Neutrophil (primary cell): ENCODE measurements around the gene MILR1.

ENCODE experiments used
- H3K27ac ChIP-seq: fragments of 200-600 bp; sonication (generic); 2 replicates; pipeline ENCODE4 v1.5.1; 2016; ENCODE audit warnings: mild to moderate bottlenecking, moderate library complexity
- H3K27me3 ChIP-seq: fragments of 200-600 bp; sonication (generic); 2 replicates; pipeline ENCODE4 v1.6.0; 2016; ENCODE audit warnings: mild to moderate bottlenecking
- H3K36me3 ChIP-seq: fragments of 200-600 bp; sonication (generic); 2 replicates; pipeline ENCODE4 v1.5.1; 2017
- H3K4me1 ChIP-seq, 2 experiments: fragments of 200-600 bp in 1 of 2; sonication (generic) in 1 of 2; 1 replicate in 1 of 2; 2 replicates in 1 of 2; pipeline versions ENCODE4 v1.5.1 to v1.6.1; 2013 to 2016; ENCODE audit warnings: low read depth in 1 of 2, low read length in 1 of 2, mild to moderate bottlenecking in 1 of 2, moderate library complexity in 1 of 2; ENCODE audit not compliant: control insufficient read depth in 1 of 2, insufficient read depth in 1 of 2
- H3K4me3 ChIP-seq, 2 experiments: fragments of 200-600 bp in 1 of 2; sonication (generic) in 1 of 2; 1 replicate in 1 of 2; 2 replicates in 1 of 2; pipeline ENCODE4 v1.5.1; 2013 to 2016; ENCODE audit warnings: low read depth in 1 of 2, low read length in 1 of 2, mild to moderate bottlenecking in 1 of 2, moderate library complexity in 1 of 2
- H3K9me3 ChIP-seq: fragments of 200-600 bp; sonication (generic); 2 replicates; pipeline ENCODE4 v1.5.1; 2016
- TF ChIP-seq, protein P1 (sequence below): fragments of 200-600 bp; sonication (generic); IDR thresholded peaks from 2 replicates; pipeline ENCODE4 v1.5.1; 2016; ENCODE audit warnings: antibody characterized with exemption

The MILR1 gene

DNA sequence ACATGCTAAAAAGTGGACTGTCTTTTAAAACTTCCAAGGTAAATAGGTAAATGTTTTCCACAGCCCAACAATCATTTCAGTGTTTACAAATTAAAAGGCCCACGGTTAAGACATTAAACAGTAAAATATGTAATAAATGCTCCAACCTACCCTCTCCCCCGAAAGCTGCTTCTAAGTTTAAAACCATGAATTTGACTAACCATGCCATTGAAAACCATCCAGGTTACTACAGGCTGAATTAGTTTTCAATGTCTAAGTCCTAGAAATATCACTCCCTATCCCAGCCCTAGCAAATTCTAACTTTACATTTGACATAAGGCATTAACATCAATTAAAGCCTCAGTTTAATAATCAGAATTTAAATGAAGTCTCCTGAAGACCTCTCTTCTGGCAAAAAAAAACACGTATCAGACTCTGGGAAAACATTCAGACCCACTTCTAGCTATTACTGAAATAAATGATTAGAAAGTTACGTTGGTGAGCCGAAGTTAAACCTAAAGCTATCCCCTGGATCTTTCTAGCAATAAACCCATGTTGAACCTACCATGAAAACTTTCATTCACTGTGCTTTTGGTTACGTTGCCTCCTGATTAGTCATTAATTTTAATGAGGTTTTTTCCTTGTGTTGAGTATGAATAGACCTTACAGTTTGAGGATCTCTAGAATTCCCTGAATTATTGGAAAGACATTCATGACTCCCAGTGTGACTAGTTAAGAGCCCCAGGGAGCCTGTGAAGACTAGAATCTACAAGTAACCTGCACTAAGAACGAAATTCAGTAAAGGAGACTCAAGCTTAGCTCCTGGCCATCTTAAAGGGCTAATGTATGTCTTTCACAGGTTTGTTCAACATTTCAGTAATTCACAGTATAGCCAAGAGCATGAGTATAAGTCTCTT, 49.6 kb downstream of the MILR1 start:
- no peak overlapping the region for H3K4me3 ChIP-seq
- peaks cover 35 to 37% of the 10 kb centered on the region in 2 experiments for H3K4me1 ChIP-seq
- H3K9me3 ChIP-seq: peaks cover 9% of the 10 kb centered on the region
- no peaks in the 10 kb centered on the region for H3K27me3 ChIP-seq
- peaks cover 61% of the 10 kb centered on the region for H3K36me3 ChIP-seq
- H3K27ac ChIP-seq: peak overlapping the region; percentile 83
- TF ChIP-seq, protein P1, sequence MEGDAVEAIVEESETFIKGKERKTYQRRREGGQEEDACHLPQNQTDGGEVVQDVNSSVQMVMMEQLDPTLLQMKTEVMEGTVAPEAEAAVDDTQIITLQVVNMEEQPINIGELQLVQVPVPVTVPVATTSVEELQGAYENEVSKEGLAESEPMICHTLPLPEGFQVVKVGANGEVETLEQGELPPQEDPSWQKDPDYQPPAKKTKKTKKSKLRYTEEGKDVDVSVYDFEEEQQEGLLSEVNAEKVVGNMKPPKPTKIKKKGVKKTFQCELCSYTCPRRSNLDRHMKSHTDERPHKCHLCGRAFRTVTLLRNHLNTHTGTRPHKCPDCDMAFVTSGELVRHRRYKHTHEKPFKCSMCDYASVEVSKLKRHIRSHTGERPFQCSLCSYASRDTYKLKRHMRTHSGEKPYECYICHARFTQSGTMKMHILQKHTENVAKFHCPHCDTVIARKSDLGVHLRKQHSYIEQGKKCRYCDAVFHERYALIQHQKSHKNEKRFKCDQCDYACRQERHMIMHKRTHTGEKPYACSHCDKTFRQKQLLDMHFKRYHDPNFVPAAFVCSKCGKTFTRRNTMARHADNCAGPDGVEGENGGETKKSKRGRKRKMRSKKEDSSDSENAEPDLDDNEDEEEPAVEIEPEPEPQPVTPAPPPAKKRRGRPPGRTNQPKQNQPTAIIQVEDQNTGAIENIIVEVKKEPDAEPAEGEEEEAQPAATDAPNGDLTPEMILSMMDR: no peak

DNA sequence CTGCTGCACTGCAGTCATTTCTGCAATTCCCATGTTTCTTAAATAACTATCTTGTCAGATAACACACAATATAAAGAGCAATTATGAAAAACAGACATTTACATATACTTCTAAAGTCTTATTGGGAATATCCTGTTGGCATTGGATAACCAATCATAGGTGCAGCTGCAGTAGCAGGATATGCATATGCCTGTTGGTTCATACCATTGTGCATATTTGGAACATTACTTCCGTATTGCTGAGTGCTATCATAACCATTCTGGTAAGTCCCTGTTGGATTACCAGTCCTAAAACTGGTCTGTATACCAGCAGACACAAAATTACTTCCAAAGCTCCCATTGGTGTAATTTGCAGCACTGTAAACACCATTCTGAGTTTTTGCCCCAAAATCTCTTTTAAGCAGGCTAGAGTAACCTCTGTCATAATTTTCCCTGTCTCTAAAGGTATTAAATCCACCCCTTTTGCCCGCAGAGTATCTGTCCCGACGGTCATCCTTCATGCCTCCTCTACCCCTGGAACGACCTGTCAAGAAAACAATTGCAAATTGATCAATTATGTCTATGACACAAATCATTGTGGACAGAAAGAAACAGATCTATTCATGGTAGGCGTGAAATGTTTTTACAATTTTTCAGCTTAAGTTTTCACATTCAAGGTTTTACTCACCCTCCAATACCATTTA, 51.0 kb downstream of the MILR1 start:
- H3K27ac ChIP-seq: peak overlapping the region; percentile 25
- H3K4me1 ChIP-seq: peaks cover 42 to 47% of the 10 kb centered on the region in 2 experiments
- H3K36me3 ChIP-seq: peaks cover 74% of the 10 kb centered on the region
- TF ChIP-seq, protein P1: no peak
- peaks cover 9% of the 10 kb centered on the region for H3K9me3 ChIP-seq
- H3K27me3 ChIP-seq: no peaks in the 10 kb centered on the region
- H3K4me3 ChIP-seq: no peak overlapping the region

DNA sequence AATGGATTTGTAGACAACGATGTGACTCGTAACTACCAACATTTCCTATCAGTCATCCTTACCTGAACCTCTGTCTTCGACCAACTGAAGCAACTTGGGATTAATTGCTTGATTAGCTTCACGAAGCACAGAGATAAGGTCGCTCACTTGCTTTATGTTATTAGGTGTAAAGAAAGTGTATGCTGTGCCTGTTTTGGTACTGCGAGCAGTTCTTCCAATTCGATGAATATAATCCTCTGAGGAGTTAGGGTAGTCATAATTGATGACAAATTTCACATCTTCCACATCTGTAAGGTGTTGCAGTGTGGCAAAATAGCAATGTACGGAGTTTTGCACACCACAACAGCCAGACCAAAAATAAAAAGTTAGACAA, 51.6 kb downstream of the MILR1 start:
- no peak overlapping the region for H3K4me3 ChIP-seq
- peaks cover 74% of the 10 kb centered on the region for H3K36me3 ChIP-seq
- H3K27ac ChIP-seq: peak overlapping the region; percentile 25

DNA sequence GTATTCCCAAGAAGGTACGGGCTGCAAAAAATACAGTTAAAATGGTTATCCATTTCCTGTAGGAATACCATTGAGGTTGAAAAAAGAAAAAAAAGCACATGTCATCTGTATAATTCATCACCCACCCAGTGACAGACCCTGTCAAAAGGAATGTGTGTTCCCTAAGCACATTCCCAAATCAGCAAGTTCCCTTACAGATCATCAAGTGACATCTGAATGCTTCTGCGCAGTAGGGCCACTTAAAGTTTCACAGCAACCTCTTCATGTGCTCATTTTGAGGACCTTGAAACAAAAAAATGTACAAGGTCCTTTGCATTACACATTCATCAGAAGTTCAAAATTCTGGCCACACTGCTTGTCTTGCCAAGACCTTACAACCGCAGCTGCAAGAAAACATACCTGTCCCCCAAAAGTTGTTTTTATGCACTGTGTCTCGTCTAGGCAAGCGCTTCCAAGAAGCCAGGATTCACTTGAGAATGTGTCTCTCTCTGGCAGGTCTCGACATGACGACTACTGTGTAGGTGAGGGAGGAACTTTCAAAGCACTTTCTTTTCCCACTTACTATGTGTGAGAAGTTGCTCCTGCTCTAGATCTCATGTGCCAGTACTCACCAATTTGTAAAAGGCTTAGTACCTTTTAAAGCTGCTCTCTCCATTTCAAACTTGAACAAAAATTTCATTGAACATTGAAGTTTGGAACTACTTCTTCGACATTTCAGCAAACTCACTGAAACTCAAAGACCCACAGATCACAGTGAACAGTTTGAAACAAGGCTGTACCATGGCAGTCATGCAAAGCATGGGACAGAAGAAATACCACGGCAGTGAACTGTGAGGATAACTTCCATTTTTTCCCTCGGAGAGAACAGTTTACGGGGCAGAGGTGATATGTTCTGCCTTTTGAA, 52.2 kb downstream of the MILR1 start:
- TF ChIP-seq, protein P1: no peak
- H3K27ac ChIP-seq: peak overlapping the region; percentile 23
- no peaks in the 10 kb centered on the region for H3K27me3 ChIP-seq
- peaks cover 9% of the 10 kb centered on the region for H3K9me3 ChIP-seq
- H3K4me1 ChIP-seq: peaks cover 31 to 35% of the 10 kb centered on the region in 2 experiments
- H3K36me3 ChIP-seq: peaks cover 74% of the 10 kb centered on the region
- no peak overlapping the region for H3K4me3 ChIP-seq

More for the DNA sequence above, 51.6 kb downstream of the MILR1 start:
- TF ChIP-seq, protein P1: no peak
- peaks cover 9% of the 10 kb centered on the region for H3K9me3 ChIP-seq
- H3K4me1 ChIP-seq: peaks cover 38 to 42% of the 10 kb centered on the region in 2 experiments
- no peaks in the 10 kb centered on the region for H3K27me3 ChIP-seq

DNA sequence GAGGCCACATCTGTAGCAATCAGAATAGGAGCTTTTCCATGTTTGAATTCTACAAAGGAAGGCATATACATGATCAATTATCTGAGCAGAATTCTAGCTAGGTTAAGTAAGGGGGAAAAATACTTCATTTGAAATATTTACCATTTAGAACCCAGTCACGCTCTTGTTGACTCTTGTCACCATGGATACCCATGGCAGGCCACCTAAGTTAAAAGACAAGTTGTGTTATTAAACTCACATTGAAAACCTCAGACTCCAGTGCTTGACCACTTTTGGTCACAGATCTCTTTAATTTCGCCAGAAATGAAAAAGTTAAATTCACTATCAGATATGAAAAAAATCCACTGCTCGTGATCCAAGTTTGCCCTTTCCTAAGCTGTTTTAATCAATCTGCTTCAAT, 53.1 kb downstream of the MILR1 start:
- Histone ChIP-seq H3K36me3 (peaks cover 74% of the 10 kb centered on the region), H3K9me3 (peaks cover 9% of the 10 kb centered on the region), H3K4me1 (peaks cover 26 to 29% of the 10 kb centered on the region in 2 experiments), H3K27me3 (no peaks in the 10 kb centered on the region), H3K4me3 (no peak overlapping the region), H3K27ac (no peak overlapping the region)
- TF ChIP-seq, protein P1: no peak
